ENCODE results near the gene NEIL1.
"Not testable (repeated sequence)": the region's sequence is repeated elsewhere in the genome, so short reads cannot be mapped to it uniquely, and the experiment has no call there.

NEIL1 gene

DNA sequence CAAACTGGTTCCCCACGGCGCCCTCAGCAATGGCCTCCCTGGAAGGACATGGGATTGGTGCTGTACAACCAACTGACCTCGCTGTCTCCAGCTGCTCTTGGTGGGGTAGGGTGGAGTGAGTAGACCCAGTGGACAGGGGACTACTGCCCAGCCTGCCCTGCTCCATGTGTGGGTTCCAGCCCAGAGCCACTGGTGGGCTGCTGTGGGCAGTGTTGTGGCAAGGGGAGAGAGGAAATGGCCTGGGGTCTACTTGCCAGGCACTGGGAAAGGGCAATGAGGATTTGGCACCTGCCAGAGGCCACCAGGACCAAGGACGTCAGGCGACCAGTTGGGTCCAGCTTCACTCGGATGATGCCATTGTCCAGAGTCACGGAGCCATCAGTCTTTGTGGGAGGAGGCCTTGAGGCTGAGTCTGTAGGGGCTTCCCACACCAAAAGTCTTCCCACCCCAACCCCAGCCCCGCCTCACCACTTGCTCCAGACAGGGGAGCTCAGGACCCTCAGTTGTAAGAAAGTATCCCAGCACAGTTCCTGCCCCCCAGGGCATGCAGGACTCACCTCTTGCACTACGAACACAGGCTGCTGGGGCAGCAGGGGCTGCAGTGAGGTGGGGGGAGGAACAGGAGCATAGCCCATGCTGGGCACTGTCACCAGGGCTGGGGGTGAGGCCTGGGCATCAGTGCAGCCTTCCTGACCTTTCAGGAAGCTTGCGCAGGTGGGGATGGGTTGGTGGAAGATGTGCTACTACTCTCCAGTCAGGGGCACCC is 12.1 kb downstream of the NEIL1 start:
- no peak for DNase-seq

DNA sequence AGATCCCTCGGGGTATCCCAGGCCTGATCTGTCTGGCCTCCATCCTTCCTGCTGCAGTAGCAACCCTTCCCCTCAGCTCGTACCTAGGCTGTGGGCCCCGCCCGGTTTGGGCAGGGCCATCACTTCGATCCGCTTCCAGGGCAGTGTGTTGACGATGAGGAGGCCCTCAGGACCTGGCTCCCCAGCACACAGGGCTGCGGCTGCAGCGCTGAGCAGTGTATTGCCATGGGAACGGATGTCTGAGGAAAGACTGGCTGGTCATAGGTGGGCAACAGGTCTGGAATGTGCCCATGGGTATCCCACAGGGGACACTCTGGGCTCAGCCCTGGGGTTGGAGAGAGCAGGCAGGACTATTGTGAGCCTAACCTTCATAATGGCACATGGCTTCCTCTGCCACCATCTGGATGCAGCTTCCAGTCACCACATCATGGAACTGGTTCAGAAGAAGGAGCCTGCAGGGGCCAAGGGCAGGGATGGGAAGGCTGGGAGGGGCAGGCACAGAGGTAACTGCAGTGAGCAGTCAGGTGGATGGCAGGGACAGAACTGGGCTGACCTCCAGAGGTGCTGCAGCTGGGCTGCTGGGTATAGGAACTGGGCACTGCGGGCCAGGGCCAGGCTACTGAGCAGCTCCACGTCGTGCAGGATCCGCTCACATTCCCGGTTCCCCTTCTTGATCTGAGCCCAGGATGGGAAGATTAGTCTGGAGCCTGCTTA is 12.9 kb downstream of the NEIL1 start:
- DNase-seq = no peak

- DNase-seq = no peak
Measured at GRCh38 chr15:75360391-75360790, 13.6 kb downstream of the NEIL1 start.

- no peak for DNase-seq
Measured at GRCh38 chr15:75360856-75361255, 14.0 kb downstream of the NEIL1 start.

DNA sequence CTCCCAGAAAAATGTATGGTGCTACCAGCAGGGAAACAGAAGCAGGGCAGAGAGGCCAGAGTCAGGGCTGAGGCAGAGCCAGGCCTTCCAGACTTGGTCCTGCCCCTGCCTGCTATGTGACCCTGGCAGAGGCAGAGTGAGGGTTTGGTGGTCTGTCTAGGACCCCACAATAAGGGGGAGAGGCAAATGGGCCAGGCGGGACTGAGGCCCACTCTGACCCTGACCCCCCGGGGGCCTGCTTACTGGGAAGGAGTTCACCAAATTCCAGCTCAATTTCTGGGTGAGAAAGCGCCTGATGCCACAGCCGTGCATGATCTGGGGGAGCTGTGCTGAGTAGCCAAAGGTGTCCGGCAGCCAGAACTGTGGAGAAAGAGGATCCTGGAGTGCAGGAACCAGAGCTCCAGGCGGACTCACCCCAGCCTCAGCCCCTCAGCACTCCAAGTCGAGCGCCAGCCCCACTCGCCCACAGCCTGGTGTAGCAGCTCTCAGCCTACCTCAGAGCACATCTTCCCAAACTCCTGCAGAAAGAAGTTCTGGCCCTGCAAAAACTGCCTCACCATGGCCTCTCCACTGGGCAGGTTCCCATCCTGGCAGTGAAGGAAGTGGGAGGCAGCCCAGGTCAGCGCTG is 14.6 kb downstream of the NEIL1 start:
- DNase-seq = no peak

GRCh38 chr15:75361989-75362641 is 15.3 kb downstream of the NEIL1 start:
- no peak for DNase-seq

GRCh38 chr15:75362642-75363249 is 15.9 kb downstream of the NEIL1 start:
- no peak for DNase-seq

DNA sequence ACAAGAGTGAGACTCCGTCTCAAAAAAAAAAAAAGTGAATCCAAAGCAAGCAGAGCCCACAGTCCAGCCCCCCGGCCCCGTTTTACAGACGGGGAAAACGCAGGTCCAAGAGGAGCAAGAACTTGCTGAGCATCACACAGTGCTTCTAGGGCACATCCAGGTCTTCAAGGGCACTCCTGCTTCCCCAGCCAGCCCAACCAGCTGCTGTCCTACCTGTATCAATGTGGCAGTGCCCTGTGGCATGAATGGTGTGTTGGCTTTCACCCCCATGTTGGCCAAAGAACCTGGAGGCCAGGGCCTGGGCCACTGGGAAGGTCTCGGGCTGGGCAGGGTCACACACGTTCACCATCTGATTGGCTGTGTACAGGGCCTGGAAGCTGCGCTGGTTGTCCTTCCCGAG is 16.9 kb downstream of the NEIL1 start:
- no peak for DNase-seq

GRCh38 chr15:75364881-75365280 is 18.0 kb downstream of the NEIL1 start:
- DNase-seq = no peak

DNA sequence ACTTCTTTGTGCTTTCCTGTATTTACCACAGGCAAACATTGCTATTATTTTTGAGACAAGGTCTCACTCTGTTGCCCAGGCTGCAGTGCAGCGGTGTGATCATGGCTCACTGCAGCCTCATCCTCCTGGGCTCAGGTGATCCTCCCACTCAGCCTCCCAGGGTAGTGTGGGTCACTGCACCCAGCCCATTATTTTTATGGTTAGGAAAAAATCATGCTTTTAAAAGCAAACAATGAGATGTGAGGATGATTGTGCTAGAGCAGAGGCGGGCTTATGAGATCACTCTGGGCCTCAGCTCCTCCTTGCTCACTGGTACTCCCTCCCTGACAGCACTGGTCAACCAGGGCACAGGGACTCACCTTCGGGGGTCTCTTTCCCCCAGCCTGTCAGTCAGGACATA is 19.3 kb downstream of the NEIL1 start:
- no peak for DNase-seq

DNA sequence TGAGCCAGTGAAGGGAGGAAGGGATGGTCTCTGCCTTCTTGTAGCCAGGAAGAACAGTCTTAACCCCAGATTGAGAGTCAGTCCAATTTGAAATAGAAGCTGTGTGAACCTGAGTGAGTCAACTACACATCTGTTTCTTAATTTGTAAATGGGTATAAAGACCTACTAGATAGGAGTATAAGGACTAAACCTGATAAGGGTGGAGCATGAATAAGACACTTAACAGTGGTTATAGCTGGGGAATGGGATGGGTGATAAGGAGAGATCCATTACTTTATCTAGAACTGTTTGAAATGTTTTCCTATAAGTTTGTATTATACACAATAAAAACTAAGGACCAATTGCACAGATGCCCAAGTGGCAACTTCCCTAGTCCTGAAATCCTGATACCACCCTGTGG is 20.2 kb downstream of the NEIL1 start:
- no peak for DNase-seq

DNA sequence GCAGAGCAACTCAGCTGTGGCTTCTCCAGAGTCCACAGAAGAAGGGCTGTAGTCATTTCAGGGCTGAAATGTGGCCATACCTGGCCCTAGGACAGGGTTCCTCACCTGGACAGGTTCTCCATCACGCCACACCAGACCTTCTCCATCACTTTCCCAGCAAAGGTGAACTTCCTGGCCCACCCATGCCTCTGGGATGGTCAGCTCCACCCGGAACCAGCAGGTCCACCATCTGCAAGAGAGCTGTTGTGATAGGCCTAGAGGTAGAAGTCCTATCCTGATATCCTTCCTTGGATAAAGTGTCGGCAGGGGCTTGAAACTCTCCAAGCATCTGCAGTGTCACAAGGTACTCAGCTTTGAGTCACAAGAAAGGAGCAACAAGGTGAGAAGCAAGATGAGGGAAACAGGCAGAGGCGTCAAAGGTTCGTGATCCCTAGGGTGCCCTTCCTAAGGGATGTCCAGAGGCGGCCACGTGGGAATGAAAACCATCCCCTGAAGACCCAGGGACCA is 20.6 kb downstream of the NEIL1 start:
- DNase-seq = no peak

- DNase-seq = peak; percentile 92
Measured at GRCh38 chr15:75367913-75368688, 21.3 kb downstream of the NEIL1 start, which contains the start of gene MAN2C1. Gene MAN2C1 (minus strand): TSS chr15:75368607. CDS start chr15:75368583, 24 bp downstream.

GRCh38 chr15:75368689-75369239 is 21.9 kb downstream of the NEIL1 start:
- DNase-seq = no peak

DNA sequence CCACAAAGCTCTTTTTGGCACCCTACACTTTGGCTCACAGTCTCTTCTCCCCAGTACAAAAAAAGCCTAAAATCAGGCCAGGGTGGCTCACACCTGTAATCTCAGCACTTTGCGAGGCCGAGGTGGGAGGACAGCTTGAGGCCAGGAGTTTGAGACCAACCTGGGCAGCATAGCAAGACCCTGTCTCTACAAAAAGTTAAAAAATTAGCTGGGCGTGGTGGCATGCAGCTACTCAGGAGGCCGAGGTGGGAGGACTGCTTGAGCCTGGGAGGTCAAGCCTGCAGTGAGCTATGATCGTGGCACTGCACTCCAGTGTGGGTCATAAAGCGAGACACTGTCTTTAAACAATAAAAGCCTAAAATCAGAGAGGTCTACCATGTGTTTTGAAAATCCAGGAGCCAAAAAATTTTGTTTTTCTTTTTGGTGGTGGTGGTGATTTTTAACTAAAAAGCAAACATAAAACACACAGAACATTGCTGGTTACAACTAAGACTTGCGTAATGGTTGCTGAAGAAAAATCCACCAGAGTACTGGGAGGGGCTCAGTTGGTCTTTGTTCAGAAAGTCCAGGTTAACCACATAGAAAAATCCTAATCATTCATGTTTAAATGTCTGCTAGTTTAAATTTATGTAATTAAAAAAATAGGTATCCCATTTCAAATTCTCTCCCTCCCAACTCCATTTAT is 23.2 kb downstream of the NEIL1 start:
- DNase-seq = no peak

DNA sequence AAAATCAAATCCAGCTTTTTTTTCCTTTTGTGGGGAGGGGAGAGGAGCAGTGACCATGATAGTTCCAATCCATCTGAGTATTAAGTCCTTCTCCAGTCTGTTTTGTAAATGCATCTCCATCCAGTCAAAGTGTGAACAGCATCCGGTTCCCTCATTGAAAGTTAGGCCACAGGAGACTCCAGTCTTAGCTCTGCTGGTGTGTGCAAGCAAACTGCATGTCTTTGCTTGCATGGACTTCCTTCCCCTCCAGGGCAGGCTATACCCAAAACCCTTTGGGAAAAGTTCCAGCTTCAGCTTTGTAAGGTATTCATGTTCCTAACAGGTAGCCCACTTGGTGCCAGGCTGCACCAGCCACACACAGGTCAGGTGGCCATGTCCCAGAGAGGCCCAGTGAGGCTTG is 24.6 kb downstream of the NEIL1 start:
- DNase-seq = no peak

DNA sequence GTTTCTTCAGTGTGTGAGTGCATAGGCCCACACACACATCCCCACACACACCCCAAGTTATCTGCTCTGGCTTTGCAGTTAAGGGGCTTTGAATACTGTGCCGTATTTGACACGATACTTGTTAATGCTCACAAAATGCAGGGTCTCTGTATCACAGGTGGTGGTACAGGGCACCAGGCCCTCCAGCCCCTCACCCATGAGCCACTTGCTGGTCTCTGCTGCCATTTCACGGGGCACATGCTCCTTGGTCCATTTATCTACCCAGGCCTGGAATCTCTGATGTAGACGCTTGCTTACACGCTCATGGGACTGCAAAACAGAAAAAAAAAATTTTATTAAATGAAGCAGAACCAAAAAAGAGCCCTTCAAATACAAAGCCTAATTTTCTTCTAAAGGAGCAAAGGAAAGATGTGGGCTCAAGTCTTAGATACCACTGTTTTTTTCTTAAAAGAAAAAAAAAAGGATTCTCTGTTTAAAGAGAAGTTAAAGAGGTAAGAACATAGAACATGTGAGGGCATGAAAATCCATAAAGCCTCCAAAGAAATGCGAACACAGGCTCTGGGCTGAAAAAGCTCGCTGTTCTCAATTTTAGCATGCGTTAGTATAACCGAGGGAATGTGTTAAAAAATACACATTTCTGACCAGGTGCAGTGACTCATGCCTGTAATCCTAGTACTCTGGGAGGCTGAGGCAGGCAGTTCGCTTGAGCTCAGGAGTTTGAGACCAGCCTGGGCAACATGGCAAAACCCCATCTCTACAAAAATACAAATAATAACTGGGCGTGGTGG is 25.3 kb downstream of the NEIL1 start:
- DNase-seq = no peak

GRCh38 chr15:75380773-75381172 is 33.9 kb downstream of the NEIL1 start:
- DNase-seq = no peak

GRCh38 chr15:75383986-75384385 is 37.1 kb downstream of the NEIL1 start:
- not testable (repeated sequence) for DNase-seq

GRCh38 chr15:75389791-75390382 is 43.0 kb downstream of the NEIL1 start:
- no peak for DNase-seq
